ENCODE results near the gene ENO3. TPM values are rescaled to one million over a fixed set of nuclear protein-coding genes. Genes with fewer than 3 reads are reported as not detected.

The ENO3 gene
- total RNA-seq, 2 experiments from 2014 or later = 17.2 to 20.5 TPM

DNA sequence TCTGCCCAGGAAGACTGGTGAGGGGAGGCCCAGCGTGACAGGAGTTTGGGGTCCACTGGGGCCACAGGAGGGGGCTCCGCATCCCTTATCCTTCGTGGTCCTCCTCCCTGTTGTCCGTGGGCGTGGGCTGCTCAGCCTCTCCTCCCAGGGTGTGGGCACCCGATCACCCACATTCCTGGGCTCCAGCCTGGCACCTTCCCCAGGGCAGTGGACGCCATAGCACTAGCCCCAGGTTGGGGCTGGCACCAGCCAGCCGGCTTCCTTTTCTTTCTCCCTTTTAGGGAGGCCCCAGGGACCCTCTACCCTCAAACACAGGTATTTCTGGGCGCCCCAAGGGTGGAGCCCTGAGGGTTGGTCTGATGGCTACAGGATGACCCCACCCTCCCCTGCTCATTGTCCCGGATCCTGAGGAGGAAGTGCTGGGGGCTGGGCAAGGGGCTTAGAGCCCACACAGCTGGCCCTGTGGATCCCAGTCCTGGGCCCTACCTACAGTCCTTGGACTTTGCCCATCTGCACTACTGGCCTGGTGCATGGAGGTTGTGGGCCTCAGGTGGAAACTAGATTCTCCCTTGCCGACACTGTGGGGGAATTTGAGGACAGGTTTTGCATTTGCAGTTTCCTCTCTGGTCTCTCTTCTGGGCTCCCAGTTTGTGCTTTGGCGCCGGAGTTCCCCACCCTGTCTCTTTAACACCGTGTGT lies 48.0 kb downstream of the ENO3 start:
- Mint-ChIP-seq H3K4me3 (peak overlapping the region; percentile 82), H3K27me3 (no peaks in the 10 kb centered on the region), H3K27ac (peak overlapping the region; percentile 81), H3K9me3 (no peaks in the 10 kb centered on the region), H3K36me3 (ENCODE audit: low read depth) (peaks cover 42% of the 10 kb centered on the region), H3K4me1 (ENCODE audit: low read depth) (peaks cover 25% of the 10 kb centered on the region)
- intact Hi-C loops (cut with DNase I, micrococcal nuclease) = loop anchor here in 1 of 2 experiments (2.0 kb wide), 1 partner anchor 60 kb away; no protein-coding TSS in a partner anchor
- ATAC-seq (ENCODE audit: poor library complexity) (no peak), DNase-seq (peak in 2 of 14 experiments; percentile 49 to 52)
- Histone ChIP-seq H3K27ac (ENCODE audit: low read depth in 1 of 2, low read length in 2 of 2) (peak overlapping the region; percentile 22 to 29), H3K36me3 (ENCODE audit: insufficient read depth, low read length) (peaks cover 19% of the 10 kb centered on the region), H3K9me3 (ENCODE audit: control insufficient read depth in 1 of 2, insufficient read depth in 1 of 2, low read length in 2 of 2) (no peaks in the 10 kb centered on the region), H3K27me3 (ENCODE audit: control insufficient read depth in 1 of 2, insufficient read depth in 2 of 2, low read length in 2 of 2) (no peaks in the 10 kb centered on the region), H3K4me1 (ENCODE audit: insufficient read depth, low read length) (peaks cover 24% of the 10 kb centered on the region), H3K4me3 (ENCODE audit: low read length) (peak overlapping the region; percentile 62)
- POLR2A ChIA-PET = interaction anchor here (2.2 to 3.8 kb wide), 3 partner anchors 32 to 59 kb away, joined by 11 to 39 read pairs (median 38); partner anchors contain the start of genes RNF167, SLC25A11 and SPAG7
- CTCF ChIA-PET = interaction anchor here (2.3 kb wide), 1 partner anchor 11 kb away, joined by 12 read pairs; the partner anchor contains the start of gene CAMTA2
- TF ChIP-seq, protein P1, sequence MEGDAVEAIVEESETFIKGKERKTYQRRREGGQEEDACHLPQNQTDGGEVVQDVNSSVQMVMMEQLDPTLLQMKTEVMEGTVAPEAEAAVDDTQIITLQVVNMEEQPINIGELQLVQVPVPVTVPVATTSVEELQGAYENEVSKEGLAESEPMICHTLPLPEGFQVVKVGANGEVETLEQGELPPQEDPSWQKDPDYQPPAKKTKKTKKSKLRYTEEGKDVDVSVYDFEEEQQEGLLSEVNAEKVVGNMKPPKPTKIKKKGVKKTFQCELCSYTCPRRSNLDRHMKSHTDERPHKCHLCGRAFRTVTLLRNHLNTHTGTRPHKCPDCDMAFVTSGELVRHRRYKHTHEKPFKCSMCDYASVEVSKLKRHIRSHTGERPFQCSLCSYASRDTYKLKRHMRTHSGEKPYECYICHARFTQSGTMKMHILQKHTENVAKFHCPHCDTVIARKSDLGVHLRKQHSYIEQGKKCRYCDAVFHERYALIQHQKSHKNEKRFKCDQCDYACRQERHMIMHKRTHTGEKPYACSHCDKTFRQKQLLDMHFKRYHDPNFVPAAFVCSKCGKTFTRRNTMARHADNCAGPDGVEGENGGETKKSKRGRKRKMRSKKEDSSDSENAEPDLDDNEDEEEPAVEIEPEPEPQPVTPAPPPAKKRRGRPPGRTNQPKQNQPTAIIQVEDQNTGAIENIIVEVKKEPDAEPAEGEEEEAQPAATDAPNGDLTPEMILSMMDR (IDR thresholded peaks at IDR 0.05) = no peak

DNA sequence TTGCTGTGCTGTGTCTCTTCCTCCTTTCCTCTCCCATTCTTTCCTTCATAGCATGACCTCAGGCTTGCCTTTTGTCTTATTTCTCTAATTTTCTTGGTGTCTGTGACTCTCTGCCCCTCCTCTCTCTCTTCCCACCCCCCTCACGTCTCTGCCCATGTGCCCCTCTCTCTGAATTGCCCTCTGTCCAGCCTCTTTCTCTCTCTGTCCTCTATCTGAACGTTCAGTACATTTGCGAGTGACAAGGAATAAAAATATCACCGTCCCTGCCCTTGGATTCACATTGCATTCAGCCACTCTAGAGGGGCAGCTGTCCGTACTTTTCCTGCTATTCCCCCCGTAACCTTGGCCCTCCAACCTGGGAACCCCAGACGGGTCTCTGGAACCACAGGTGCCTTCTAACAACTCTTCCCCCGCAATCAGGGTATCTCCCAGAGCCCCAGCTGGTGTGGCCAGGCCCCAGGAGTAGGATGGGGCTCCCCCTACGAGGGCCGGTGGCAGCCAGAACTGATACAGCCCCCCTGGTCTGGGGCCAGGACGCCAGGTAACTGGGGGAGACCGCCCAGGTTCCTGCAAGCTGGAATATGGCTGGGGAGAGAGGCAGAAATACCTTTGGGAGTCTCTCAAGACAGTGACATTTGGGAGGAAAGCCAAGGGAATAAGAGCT lies 48.6 kb downstream of the ENO3 start:
- H3K36me3 ChIP-seq (ENCODE audit: insufficient read depth, low read length) = peaks cover 26% of the 10 kb centered on the region
- Mint-ChIP-seq H3K4me3 (peak overlapping the region; percentile 82), H3K4me1 (ENCODE audit: low read depth) (peaks cover 25% of the 10 kb centered on the region), H3K27me3 (no peaks in the 10 kb centered on the region), H3K36me3 (ENCODE audit: low read depth) (peaks cover 49% of the 10 kb centered on the region), H3K9me3 (no peaks in the 10 kb centered on the region), H3K27ac (peak overlapping the region; percentile 81)
- H3K27me3 ChIP-seq (ENCODE audit: control insufficient read depth in 1 of 2, insufficient read depth in 2 of 2, low read length in 2 of 2) = no peaks in the 10 kb centered on the region
- no peaks in the 10 kb centered on the region for H3K9me3 ChIP-seq (ENCODE audit: control insufficient read depth in 1 of 2, insufficient read depth in 1 of 2, low read length in 2 of 2)
- ChIA-PET CTCF (no interaction called here), POLR2A (interaction anchor here (0.8 to 3.8 kb wide), 2 partner anchors 32 to 60 kb away, joined by 3 to 38 read pairs; partner anchors contain the start of genes RNF167, SLC25A11 and SPAG7)
- DNase-seq (peak in 1 of 14 experiments; percentile 18), ATAC-seq (ENCODE audit: poor library complexity) (no peak)
- intact Hi-C loops (cut with DNase I, micrococcal nuclease) = loop anchor here in 1 of 2 experiments (2.0 kb wide), 1 partner anchor 61 kb away; no protein-coding TSS in a partner anchor
- TF ChIP-seq, protein P1 (IDR thresholded peaks at IDR 0.05) = no peak
- H3K27ac ChIP-seq (ENCODE audit: low read depth in 1 of 2, low read length in 2 of 2) = no peak overlapping the region
- H3K4me1 ChIP-seq (ENCODE audit: insufficient read depth, low read length) = peaks cover 24% of the 10 kb centered on the region
- no peak overlapping the region for H3K4me3 ChIP-seq (ENCODE audit: low read length)

DNA sequence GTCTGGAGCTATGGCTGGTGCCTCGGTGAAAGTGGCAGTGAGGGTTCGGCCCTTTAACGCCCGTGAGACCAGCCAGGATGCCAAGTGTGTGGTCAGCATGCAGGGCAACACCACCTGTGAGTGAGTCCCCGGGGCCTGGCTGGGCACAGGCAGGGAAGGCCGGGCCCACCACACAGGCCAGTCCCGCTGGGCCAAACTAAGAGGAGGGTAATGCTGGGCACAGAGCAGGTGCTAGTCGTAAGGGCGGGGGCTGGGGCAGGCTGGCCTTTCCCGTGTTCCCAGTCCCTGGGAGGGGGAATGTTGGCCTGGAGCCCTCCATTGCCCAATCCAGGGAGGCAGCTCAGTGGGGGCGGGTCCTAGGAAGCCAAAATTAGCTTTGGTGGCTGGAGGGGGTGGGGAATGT lies 49.3 kb downstream of the ENO3 start:
- Mint-ChIP-seq H3K9me3 (no peaks in the 10 kb centered on the region), H3K4me1 (ENCODE audit: low read depth) (peaks cover 21% of the 10 kb centered on the region), H3K27ac (no peak overlapping the region), H3K36me3 (ENCODE audit: low read depth) (peaks cover 56% of the 10 kb centered on the region), H3K27me3 (no peaks in the 10 kb centered on the region), H3K4me3 (peak overlapping the region; percentile 27)
- H3K27ac ChIP-seq (ENCODE audit: low read depth in 1 of 2, low read length in 2 of 2) = no peak overlapping the region
- ChIA-PET POLR2A (interaction anchor here (0.8 to 3.8 kb wide), 2 partner anchors 33 to 61 kb away, joined by 3 to 38 read pairs; partner anchors contain the start of genes RNF167, SLC25A11 and SPAG7), CTCF (no interaction called here)
- intact Hi-C loops (cut with DNase I, micrococcal nuclease) = no loop called here
- H3K27me3 ChIP-seq (ENCODE audit: control insufficient read depth in 1 of 2, insufficient read depth in 2 of 2, low read length in 2 of 2) = no peaks in the 10 kb centered on the region
- no peak overlapping the region for H3K4me3 ChIP-seq (ENCODE audit: low read length)
- peaks cover 24% of the 10 kb centered on the region for H3K4me1 ChIP-seq (ENCODE audit: insufficient read depth, low read length)
- no peaks in the 10 kb centered on the region for H3K9me3 ChIP-seq (ENCODE audit: control insufficient read depth in 1 of 2, insufficient read depth in 1 of 2, low read length in 2 of 2)
- peaks cover 32% of the 10 kb centered on the region for H3K36me3 ChIP-seq (ENCODE audit: insufficient read depth, low read length)
- TF ChIP-seq, protein P1 (IDR thresholded peaks at IDR 0.05) = no peak
- DNase-seq = peak in 1 of 14 experiments; percentile 20
- ATAC-seq (ENCODE audit: poor library complexity) = no peak
